HL-60 (cell line): Measurements from ENCODE around the gene HNRNPC.

Source experiments
- CTCF ChIP-seq: IDR thresholded peaks from one replicate; pipeline ENCODE4 v1.5.1; 2011; ENCODE audit warnings: low read length, control low read depth, inconsistent platforms; ENCODE audit not compliant: insufficient read depth
- GABPA ChIP-seq: IDR thresholded peaks from 2 replicates; pipeline ENCODE4 v1.6.1; 2012; ENCODE audit warnings: low read depth
- POLR2AphosphoS5 ChIP-seq: IDR thresholded peaks from 2 replicates; pipeline ENCODE4 v1.6.1; 2012; ENCODE audit warnings: low read depth

GRCh38 chr14:21275261-21275858 lies 6.1 kb upstream of the HNRNPC start:
- TF ChIP-seq CTCF (no peak), POLR2AphosphoS5 (no peak), GABPA (no peak)
